NCI-H226 (cell line): ENCODE results near the gene SLC30A5.

Experiments
- DNase-seq: peaks from one replicate; pipeline ENCODE4 v3.0.0-alpha.2; 2015

Gene SLC30A5

GRCh38 chr5:69167929-69168328, 74.1 kb downstream of the SLC30A5 start:
- no peak for DNase-seq

GRCh38 chr5:69170495-69170894, 76.7 kb downstream of the SLC30A5 start:
- DNase-seq = no peak

GRCh38 chr5:69170969-69171368, 77.2 kb downstream of the SLC30A5 start:
- DNase-seq = no peak
